CD4-positive, alpha-beta T cell treated with Interleukin-12 subunit alpha and Interleukin-12 subunit beta, for 1 hour (primary cell): ENCODE data around the gene SNAP29.
A peak's percentile ranks its signal among the peaks of the same experiment; 100 is the strongest.
"Not testable (repeated sequence)": the region's sequence is repeated elsewhere in the genome, so short reads cannot be mapped to it uniquely, and the experiment has no call there.

Source experiments
- DNase-seq: peaks from one replicate; pipeline ENCODE4 v3.0.0-alpha.2; 2020

Gene SNAP29

DNA sequence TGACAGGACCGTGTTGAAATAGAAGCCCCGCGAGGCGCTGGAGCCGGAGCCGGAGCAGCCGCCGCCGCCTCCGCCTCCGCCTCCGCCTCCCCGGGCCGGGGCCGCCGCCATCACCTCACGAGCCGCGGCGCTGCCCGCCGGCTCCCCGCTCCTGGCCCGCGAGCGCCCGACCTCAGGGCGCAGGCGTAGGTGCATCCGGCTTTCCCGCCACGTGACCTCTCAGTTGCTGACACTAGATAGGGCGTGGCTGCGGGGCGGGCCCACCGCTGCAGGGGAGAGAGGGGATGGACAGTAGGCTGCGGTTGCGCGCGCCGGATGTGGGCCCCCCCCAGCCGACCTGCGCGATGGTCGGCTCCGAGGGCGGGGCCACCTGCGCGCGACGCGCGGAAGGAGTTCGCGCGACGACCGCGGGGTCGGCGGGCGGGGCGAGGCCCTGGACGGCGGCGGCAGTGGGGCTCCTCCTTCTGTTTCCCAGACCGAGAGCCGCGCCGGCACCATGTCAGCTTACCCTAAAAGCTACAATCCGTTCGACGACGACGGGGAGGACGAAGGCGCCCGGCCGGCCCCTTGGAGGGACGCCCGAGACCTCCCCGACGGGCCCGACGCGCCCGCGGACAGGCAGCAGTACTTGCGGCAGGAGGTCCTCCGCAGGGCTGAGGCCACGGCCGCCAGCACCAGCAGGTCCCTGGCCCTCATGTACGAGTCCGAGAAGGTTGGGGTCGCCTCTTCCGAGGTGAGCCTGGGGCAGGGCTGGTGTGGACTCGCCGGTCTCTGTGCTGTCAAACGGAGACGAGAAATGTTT, at the start of gene SNAP29, which contains the start of gene PI4KA:
TSS of gene SNAP29 (plus strand) at position 393 of the 802 bp plus-strand sequence. CDS start at position 497, 104 bp downstream.
TSS of gene PI4KA (minus strand) at position 197 of the 802 bp plus-strand sequence. CDS start at position 111, 86 bp downstream.
- DNase-seq, result peak; percentile 98

- no peak for DNase-seq
Measured at GRCh38 chr22:20809538-20810185, 49.1 kb upstream of the SNAP29 start.

- peak; percentile 13 for DNase-seq
Measured at GRCh38 chr22:20810645-20811044, 48.2 kb upstream of the SNAP29 start.

- DNase-seq, result no peak
Measured at GRCh38 chr22:20811171-20811570, 47.6 kb upstream of the SNAP29 start.

- DNase-seq, result no peak
Measured at GRCh38 chr22:20811971-20812660, 46.7 kb upstream of the SNAP29 start.

GRCh38 chr22:20813056-20813455, 45.8 kb upstream of the SNAP29 start:
- DNase-seq, result no peak

DNA sequence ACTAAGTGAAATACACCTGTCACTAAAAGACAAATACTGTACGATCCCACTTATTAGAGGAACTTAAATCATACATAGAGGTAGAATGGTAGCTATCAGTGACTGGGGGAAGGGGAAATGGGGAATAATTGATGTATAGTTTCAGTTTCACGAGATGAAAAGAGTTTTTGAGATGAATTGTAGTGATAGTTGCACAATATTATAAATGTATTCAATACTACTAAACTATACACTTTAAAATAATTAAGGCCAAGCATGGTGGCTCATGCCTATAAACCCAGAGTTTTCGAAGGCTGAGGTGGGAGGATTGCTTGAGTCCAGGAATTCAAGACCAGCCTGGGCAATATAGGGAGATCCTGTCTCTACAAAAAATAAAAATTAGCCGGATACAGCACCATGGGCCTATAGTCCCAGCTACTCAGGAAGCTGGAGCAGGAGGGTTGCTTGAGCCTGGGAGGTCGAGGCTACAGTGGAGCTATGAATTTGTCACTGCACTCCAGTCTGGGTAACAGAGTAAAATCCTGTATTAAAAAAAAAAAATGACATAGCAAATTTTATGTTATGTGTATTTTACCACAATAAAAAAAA, 44.5 kb upstream of the SNAP29 start:
- no peak for DNase-seq

DNA sequence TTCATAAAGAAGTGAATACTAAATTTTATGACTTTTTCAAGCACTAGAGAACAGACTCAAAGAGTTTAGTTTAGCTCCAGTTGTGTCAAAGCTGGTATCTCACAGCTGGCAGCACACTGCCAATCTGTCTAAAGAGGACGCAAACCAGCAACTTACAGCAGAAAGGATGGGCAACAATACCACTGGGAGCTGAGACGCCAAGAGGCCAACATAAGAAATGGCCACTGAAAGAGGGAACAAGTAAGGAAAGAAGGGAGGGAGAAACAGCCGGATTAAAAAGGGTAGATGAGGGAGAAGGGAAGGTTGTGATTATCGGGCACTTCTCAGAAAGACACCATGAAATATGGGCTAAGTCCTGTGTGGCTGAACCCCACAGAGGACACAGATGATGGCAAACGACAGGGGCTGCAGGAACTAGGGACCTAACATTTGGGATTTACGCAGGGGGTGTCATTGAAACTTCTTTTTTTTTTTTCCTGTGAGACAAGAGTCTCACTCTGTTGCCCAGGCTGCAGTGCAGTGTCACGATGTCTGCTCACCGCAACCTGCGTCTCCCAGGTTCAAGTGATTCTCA, 43.2 kb upstream of the SNAP29 start:
- DNase-seq, result no peak

- no peak for DNase-seq
Measured at GRCh38 chr22:20816559-20816958, 42.2 kb upstream of the SNAP29 start.

DNA sequence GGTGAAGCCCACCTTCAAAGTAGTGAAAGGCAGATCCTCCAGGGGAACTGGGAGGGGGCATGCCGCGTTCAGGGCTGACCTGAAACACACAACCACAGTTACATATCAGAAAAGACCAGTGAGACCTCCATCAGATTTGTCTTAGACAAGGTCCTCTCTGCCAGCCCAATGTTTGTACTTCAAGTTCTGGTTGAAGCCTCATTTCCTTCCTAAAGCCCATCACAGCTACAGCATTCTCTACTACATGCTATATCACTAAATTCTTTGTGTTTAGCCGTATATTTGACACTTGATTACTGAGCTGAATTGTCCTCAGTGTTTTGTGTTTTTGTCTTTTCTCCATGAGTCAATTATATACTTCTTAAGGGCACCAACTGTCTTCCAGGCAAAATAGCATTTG, 40.3 kb upstream of the SNAP29 start:
- no peak for DNase-seq

- DNase-seq, result no peak
Measured at GRCh38 chr22:20819471-20819870, 39.3 kb upstream of the SNAP29 start.

DNA sequence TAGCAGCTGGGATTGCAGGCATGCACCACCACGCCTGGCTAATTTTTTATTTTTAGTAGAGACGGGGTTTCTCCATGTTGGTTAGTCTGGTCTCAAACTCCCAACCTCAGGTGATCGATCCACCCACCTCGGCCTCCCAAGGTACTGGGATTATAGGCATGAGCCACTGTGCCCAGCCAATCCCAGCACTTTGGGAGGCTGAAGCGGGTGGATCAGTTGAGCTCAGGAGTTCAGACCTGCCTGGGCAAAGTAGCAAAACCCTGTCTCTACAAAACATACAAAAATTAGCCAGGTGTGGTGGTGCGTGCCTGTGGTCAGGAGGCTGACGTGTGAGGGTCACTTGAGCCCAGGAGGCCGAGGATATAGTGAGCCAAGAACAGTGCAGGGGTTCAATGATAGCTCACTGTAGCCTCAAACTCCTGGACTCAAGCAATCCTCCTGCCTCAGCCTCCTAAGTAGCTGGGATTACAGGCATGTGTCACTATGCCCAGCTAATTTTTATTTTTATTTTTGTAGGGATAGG, 37.0 kb upstream of the SNAP29 start:
- DNase-seq, result not testable (repeated sequence)

GRCh38 chr22:20822240-20822639, 36.6 kb upstream of the SNAP29 start:
- no peak for DNase-seq

DNA sequence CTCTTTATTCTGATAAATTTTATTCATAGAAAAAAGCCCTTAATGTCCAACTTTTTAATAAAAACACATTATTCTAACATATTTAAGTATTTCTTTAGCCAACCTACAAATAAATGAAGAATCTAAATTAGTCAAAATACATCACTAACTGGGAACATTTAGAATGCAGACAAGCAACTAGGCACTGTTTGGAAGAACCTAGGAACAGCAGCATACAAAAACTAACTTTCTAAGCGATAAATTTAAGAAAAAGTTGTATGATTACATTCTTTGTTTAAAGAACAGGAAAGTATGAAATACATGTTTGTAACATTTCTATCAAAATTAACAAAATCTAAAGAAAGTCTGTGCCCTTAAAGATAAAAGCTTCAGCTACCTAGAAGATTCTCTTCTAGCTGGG, 35.5 kb upstream of the SNAP29 start:
- DNase-seq, result no peak

DNA sequence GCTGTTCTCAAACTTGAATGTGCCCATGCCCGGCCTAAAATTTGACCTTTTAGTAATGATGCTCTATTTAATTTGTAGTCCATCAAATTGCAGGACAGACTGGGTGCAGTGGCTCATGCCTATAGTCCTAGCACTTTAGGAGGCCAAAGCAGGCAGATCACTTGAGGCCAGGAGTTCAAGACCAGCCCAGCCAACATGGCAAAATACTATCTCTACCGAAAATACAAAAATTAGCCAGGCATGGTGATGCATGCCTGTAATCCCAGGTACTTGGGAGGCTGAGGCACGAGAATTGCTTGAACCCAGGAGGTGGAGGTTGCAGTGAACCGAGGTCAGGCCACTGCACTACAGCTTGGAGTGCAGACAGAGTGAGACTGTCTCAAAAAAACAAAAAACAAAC, 33.6 kb upstream of the SNAP29 start:
- DNase-seq, result not testable (repeated sequence)

- no peak for DNase-seq
Measured at GRCh38 chr22:20825624-20826023, 33.2 kb upstream of the SNAP29 start.

- DNase-seq, result not testable (repeated sequence)
Measured at GRCh38 chr22:20826373-20827152, 32.2 kb upstream of the SNAP29 start.

- no peak for DNase-seq
Measured at GRCh38 chr22:20829491-20830134, 29.2 kb upstream of the SNAP29 start.

- no peak for DNase-seq
Measured at GRCh38 chr22:20833225-20833665, 25.6 kb upstream of the SNAP29 start.

- DNase-seq, result no peak
Measured at GRCh38 chr22:20834206-20834605, 24.6 kb upstream of the SNAP29 start.

DNA sequence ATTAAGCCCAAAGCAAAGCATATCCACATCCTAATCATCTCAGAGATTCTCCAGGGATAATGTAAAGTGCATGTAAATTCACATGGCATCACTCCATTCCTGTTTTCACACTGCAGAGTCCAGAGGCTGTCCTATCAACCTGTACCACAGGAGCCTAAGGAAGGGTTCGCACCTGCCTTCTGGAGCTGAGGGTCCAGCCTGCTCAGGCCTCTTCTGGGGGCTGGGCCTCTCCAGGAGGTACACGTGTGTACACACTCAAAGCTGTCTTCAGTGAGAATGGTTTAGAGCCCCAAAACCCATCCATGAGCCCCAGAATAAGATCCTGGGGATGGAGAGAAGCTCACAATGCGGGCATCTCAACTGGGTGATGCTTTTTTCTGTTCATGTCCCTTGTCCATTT, 24.1 kb upstream of the SNAP29 start:
- no peak for DNase-seq
